ENCODE data around the gene B3GAT2. TPM values are rescaled to one million over a fixed set of nuclear protein-coding genes. Genes with fewer than 3 reads are reported as not detected.

B3GAT2 gene
- polyA plus RNA-seq, 1 experiment: 0.01 TPM

DNA sequence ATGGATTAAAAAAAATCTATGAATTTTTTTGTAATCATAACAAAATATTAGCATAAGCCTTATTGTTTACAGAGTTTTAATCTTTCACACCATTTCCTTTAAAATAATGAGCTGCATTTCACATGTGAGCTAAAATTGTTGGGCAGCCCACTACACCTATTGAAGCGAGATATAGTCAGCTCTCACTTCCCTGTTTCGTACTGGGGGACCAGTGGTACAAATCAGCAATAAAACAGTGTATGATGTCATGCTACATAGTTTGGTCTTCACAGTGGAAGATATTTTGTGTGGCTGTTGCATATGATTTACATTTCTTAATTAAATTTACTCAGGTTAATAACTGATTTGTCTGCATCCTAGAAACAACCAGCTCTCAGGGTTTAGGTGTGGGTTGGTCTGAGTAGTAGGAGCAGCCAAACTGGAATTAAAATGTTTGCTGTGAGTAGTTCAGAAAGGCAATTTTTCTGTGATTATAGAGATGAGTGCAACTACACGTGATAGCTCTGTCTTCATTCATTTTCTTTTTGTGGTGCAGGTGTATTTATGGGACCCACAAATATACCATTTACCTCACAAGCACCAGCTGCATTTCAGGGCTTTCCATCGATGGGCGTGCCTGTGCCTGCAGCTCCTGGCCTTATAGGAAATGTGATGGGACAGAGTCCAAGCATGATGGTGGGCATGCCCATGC lies 99.3 kb downstream of the B3GAT2 start:
- CTCF ChIA-PET: interaction anchor here (0.6 to 1.7 kb wide), 5 partner anchors 25 to 147 kb away, joined by 3 to 4 read pairs (median 3); no protein-coding TSS in a partner anchor

DNA sequence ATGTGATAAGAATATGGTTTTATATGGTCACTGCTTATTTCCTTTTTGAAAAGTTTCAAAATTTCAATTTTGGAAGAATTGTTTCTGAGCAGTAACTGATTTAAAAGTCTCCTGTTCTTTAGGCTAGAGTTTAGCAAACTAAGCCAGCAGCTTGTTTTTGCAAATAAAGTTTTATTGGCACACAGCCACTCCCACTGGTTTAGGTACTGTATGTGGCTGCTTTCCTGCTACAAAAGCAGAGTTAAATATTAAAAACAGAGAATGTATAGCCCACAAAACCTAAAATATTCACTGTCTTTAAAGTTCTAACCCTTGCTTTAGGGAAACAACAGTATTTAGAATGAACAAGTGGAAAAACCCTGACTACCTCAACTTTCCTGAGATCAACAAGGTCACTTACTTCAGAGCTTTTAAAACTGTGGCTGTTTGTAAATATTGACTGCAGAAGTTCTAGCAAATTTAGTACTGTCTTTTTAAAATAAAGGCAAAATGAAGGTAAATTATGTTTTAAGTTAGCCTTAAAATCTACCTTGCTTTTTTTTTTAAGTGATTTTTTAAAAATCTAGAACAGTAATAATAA lies 104.1 kb downstream of the B3GAT2 start:
- ChIA-PET CTCF (no interaction called here), POLR2A (no interaction called here)
- no peak for DNase-seq (ENCODE audit: low read depth)
- Histone ChIP-seq H3K27me3 (ENCODE audit: control insufficient read depth, insufficient read depth, low read length) (no peaks in the 10 kb centered on the region), H3K36me3 (ENCODE audit: control insufficient read depth, insufficient read depth, low read length) (no peaks in the 10 kb centered on the region), H3K4me3 (ENCODE audit: low read depth, low read length) (no peak overlapping the region)
- TF ChIP-seq, protein P1, sequence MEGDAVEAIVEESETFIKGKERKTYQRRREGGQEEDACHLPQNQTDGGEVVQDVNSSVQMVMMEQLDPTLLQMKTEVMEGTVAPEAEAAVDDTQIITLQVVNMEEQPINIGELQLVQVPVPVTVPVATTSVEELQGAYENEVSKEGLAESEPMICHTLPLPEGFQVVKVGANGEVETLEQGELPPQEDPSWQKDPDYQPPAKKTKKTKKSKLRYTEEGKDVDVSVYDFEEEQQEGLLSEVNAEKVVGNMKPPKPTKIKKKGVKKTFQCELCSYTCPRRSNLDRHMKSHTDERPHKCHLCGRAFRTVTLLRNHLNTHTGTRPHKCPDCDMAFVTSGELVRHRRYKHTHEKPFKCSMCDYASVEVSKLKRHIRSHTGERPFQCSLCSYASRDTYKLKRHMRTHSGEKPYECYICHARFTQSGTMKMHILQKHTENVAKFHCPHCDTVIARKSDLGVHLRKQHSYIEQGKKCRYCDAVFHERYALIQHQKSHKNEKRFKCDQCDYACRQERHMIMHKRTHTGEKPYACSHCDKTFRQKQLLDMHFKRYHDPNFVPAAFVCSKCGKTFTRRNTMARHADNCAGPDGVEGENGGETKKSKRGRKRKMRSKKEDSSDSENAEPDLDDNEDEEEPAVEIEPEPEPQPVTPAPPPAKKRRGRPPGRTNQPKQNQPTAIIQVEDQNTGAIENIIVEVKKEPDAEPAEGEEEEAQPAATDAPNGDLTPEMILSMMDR (IDR thresholded peaks at IDR 0.05; ENCODE audit: insufficient read depth, low read depth, low read length): no peak

More for the DNA sequence above, 99.3 kb downstream of the B3GAT2 start:
- POLR2A ChIA-PET: no interaction called here
- H3K27me3 ChIP-seq (ENCODE audit: control insufficient read depth, insufficient read depth, low read length): no peaks in the 10 kb centered on the region
- TF ChIP-seq, protein P1 (IDR thresholded peaks at IDR 0.05; ENCODE audit: insufficient read depth, low read depth, low read length): no peak
- no peak for DNase-seq (ENCODE audit: low read depth)
- no peak overlapping the region for H3K4me3 ChIP-seq (ENCODE audit: low read depth, low read length)
- 0 out of 2 replicates have a peak, but pooled peaks cover 1% of the 10 kb centered on the region for H3K36me3 ChIP-seq (ENCODE audit: control insufficient read depth, insufficient read depth, low read length)

- POLR2A ChIA-PET: no interaction called here
- TF ChIP-seq, protein P1 (IDR thresholded peaks at IDR 0.05; ENCODE audit: insufficient read depth, low read depth, low read length): no peak
- Histone ChIP-seq H3K27me3 (ENCODE audit: control insufficient read depth, insufficient read depth, low read length) (no peaks in the 10 kb centered on the region), H3K36me3 (ENCODE audit: control insufficient read depth, insufficient read depth, low read length) (no peaks in the 10 kb centered on the region), H3K4me3 (ENCODE audit: low read depth, low read length) (no peak overlapping the region)
- CTCF ChIA-PET: interaction anchor here (0.8 kb wide), 1 partner anchor 35 kb away, joined by 5 read pairs; no protein-coding TSS in a partner anchor
- no peak for DNase-seq (ENCODE audit: low read depth)
Measured at GRCh38 chr6:70849348-70850069, 107.4 kb downstream of the B3GAT2 start.

- no peak overlapping the region for H3K4me3 ChIP-seq (ENCODE audit: low read depth, low read length)
- H3K36me3 ChIP-seq (ENCODE audit: control insufficient read depth, insufficient read depth, low read length): no peaks in the 10 kb centered on the region
- DNase-seq (ENCODE audit: low read depth): no peak
- ChIA-PET CTCF (interaction anchor here (0.8 to 1.2 kb wide), 4 partner anchors 12 to 37 kb away, joined by 3 to 5 read pairs (median 3); no protein-coding TSS in a partner anchor), POLR2A (no interaction called here)
- H3K27me3 ChIP-seq (ENCODE audit: control insufficient read depth, insufficient read depth, low read length): no peaks in the 10 kb centered on the region
- TF ChIP-seq, protein P1 (IDR thresholded peaks at IDR 0.05; ENCODE audit: insufficient read depth, low read depth, low read length): no peak
Measured at GRCh38 chr6:70847106-70848084, 109.5 kb downstream of the B3GAT2 start.
